GM19193 (cell line): ENCODE measurements around the gene ROBO3.
A peak's percentile ranks its signal among the peaks of the same experiment; 100 is the strongest.

ENCODE experiments used
- POLR2A ChIP-seq: IDR thresholded peaks from 4 replicates; pipeline ENCODE4 v1.6.1; 2011; ENCODE audit not compliant: insufficient read depth, insufficient read length; ENCODE audit errors: extremely low read depth

Gene ROBO3

GRCh38 chr11:124867700-124868099, 2.5 kb downstream of the ROBO3 start:
- no peak for TF ChIP-seq POLR2A

- TF ChIP-seq POLR2A, result no peak
Observed at GRCh38 chr11:124868331-124869274, 3.4 kb downstream of the ROBO3 start.

GRCh38 chr11:124869331-124869730, 4.1 kb downstream of the ROBO3 start:
- no peak for TF ChIP-seq POLR2A

- no peak for TF ChIP-seq POLR2A
Observed at GRCh38 chr11:124869856-124870387, 4.7 kb downstream of the ROBO3 start.

GRCh38 chr11:124870430-124870829, 5.2 kb downstream of the ROBO3 start:
- TF ChIP-seq POLR2A, result no peak

- no peak for TF ChIP-seq POLR2A
Observed at GRCh38 chr11:124872280-124872679, 7.0 kb downstream of the ROBO3 start.

- no peak for TF ChIP-seq POLR2A
Observed at GRCh38 chr11:124872741-124873140, 7.5 kb downstream of the ROBO3 start.

GRCh38 chr11:124873951-124874350, 8.7 kb downstream of the ROBO3 start:
- no peak for TF ChIP-seq POLR2A

- TF ChIP-seq POLR2A, result no peak
Observed at GRCh38 chr11:124874571-124875255, 9.5 kb downstream of the ROBO3 start.

GRCh38 chr11:124875401-124875800, 10.2 kb downstream of the ROBO3 start:
- TF ChIP-seq POLR2A, result no peak

- peak; percentile 40 for TF ChIP-seq POLR2A
Observed at GRCh38 chr11:124875943-124876817, 10.9 kb downstream of the ROBO3 start.

GRCh38 chr11:124876818-124877630, 11.8 kb downstream of the ROBO3 start:
- no peak for TF ChIP-seq POLR2A

GRCh38 chr11:124877631-124877909, 12.3 kb downstream of the ROBO3 start:
- TF ChIP-seq POLR2A, result no peak
